K562 (cell line): ENCODE data around the gene CMIP. TPM values are rescaled to one million over a fixed set of nuclear protein-coding genes. Genes with fewer than 3 reads are reported as not detected.

Experiments used
- ARHGAP35 ChIP-seq: fragments of 450-650 bp; IDR thresholded peaks from 2 replicates; pipeline ENCODE4 v1.6.1; 2018; ENCODE audit not compliant: partially characterized antibody
- ATF3 ChIP-seq, 2 experiments: fragments of 450-650 bp in 1 of 2; sonication (generic) in 1 of 2; formaldehyde crosslinking in 1 of 2; IDR thresholded peaks in 1 of 2; conservative IDR thresholded peaks in 1 of 2; 2 replicates each; pipeline versions ENCODE4 v1.6.1 to v1.8.1; 2016 to 2023; ENCODE audit warnings: mild to moderate bottlenecking in 2 of 2, moderate library complexity in 2 of 2, inconsistent platforms in 1 of 2, missing genetic modification reagents in 1 of 2
- BCL6 ChIP-seq: fragments of 250-450 bp; sonication (Bioruptor Pico); IDR thresholded peaks from 2 replicates; pipeline ENCODE4 v1.4.0; 2020
- BHLHE40 ChIP-seq: IDR thresholded peaks from 2 replicates; pipeline ENCODE4 v1.6.1; 2011; ENCODE audit warnings: low read length, improper control_type of control experiment
- CBFA2T3 ChIP-seq: fragments of 450-650 bp; IDR thresholded peaks from 2 replicates; pipeline ENCODE4 v1.6.1; 2017
- CBX2 ChIP-seq: fragments of 200-600 bp; sonication (generic); IDR thresholded peaks from one replicate; pipeline ENCODE4 v1.6.1; 2012; ENCODE audit warnings: mild to moderate bottlenecking, low read length, inconsistent platforms; ENCODE audit not compliant: insufficient read depth, poor library complexity, severe bottlenecking
- ETS2 ChIP-seq: IDR thresholded peaks from 2 replicates; pipeline ENCODE4 v1.6.1; 2016; ENCODE audit warnings: borderline replicate concordance, missing genetic modification characterization, mild to moderate bottlenecking, moderate library complexity, missing compliant biosample characterization; ENCODE audit not compliant: poor library complexity, severe bottlenecking
- GTF2E2 ChIP-seq: fragments of 200-800 bp; sonication (Bioruptor generic); IDR thresholded peaks from 2 replicates; pipeline ENCODE4 v1.6.1; 2016; ENCODE audit warnings: missing genetic modification characterization, missing compliant biosample characterization
- HSF4 ChIP-seq: fragments of 250-450 bp; sonication (Bioruptor Pico); IDR thresholded peaks from 2 replicates; pipeline ENCODE4 v2.1.2; 2022; ENCODE audit warnings: mild to moderate bottlenecking, moderate library complexity, borderline replicate concordance
- ID3 ChIP-seq, 2 experiments: fragments of 250-450 bp in 1 of 2; fragments of 450-650 bp in 1 of 2; sonication (Bioruptor Pico) in 1 of 2; IDR thresholded peaks; 2 replicates each; pipeline versions ENCODE4 v1.6.1 to v1.8.0; 2016 to 2021; ENCODE audit warnings: mild to moderate bottlenecking in 2 of 2, moderate library complexity in 2 of 2, missing compliant biosample characterization in 1 of 2, missing genetic modification characterization in 1 of 2
- MAFG ChIP-seq: fragments of 450-650 bp; conservative IDR thresholded peaks from 2 replicates; pipeline ENCODE4 v1.6.1; 2016; ENCODE audit warnings: missing genetic modification characterization, missing compliant biosample characterization
- NBN ChIP-seq: fragments of 450-650 bp; IDR thresholded peaks from 2 replicates; pipeline ENCODE4 v1.6.1; 2016; ENCODE audit warnings: low read depth, mild to moderate bottlenecking
- NEUROD1 ChIP-seq: fragments of 150-350 bp; IDR thresholded peaks from 2 replicates; pipeline ENCODE4 v1.6.1; 2014; ENCODE audit warnings: borderline replicate concordance, low read length, low read depth; ENCODE audit not compliant: partially characterized antibody
- POLR3A ChIP-seq: IDR thresholded peaks from 2 replicates; pipeline ENCODE4 v1.6.1; 2011; ENCODE audit warnings: borderline replicate concordance, mild to moderate bottlenecking, moderate library complexity; ENCODE audit not compliant: insufficient read length, insufficient read depth; ENCODE audit errors: extremely low read depth
- RNF219 ChIP-seq: fragments of 250-450 bp; sonication (Bioruptor Pico); IDR thresholded peaks from 2 replicates; pipeline ENCODE4 v1.5.0; 2022; ENCODE audit warnings: mild to moderate bottlenecking
- SMAD2 ChIP-seq: fragments of 150-350 bp; IDR thresholded peaks from 2 replicates; pipeline ENCODE4 v1.6.1; 2014; ENCODE audit warnings: low read depth, mild to moderate bottlenecking, low read length
- SRF ChIP-seq, 2 experiments: fragments of 250-450, 450-650 bp in 1 of 2; sonication (Bioruptor Pico) in 1 of 2; sonication (generic) in 1 of 2; formaldehyde crosslinking; IDR thresholded peaks; 2 replicates each; pipeline versions ENCODE4 v1.5.0 to v1.5.1; 2020 to 2022; ENCODE audit warnings: mild to moderate bottlenecking in 1 of 2, missing genetic modification reagents in 1 of 2
- ZFX ChIP-seq: sonication (generic); formaldehyde crosslinking; IDR thresholded peaks from 2 replicates; pipeline ENCODE4 v1.8.0; 2022; ENCODE audit warnings: mild to moderate bottlenecking, missing genetic modification reagents, moderate library complexity
- ZNF12 ChIP-seq: sonication (generic); formaldehyde crosslinking; IDR thresholded peaks from 2 replicates; pipeline ENCODE4 v1.4.0; 2020; ENCODE audit warnings: mild to moderate bottlenecking, missing genetic modification reagents
- ZNF134 ChIP-seq: fragments of 250-450 bp; sonication (Bioruptor Pico); conservative IDR thresholded peaks from 2 replicates; pipeline ENCODE4 v1.4.0; 2020
- ZNF175 ChIP-seq: fragments of 200-800 bp; sonication (Bioruptor generic); IDR thresholded peaks from 2 replicates; pipeline ENCODE4 v1.6.1; 2016; ENCODE audit warnings: low read depth, mild to moderate bottlenecking, missing genetic modification characterization, missing compliant biosample characterization
- ZNF239 ChIP-seq: fragments of 250-450 bp; sonication (Bioruptor Pico); IDR thresholded peaks from 2 replicates; pipeline ENCODE4 v1.4.0; 2020; ENCODE audit warnings: mild to moderate bottlenecking
- ZNF277 ChIP-seq: fragments of 250-450 bp; sonication (Bioruptor Pico); IDR thresholded peaks from 2 replicates; pipeline ENCODE4 v1.8.0; 2022; ENCODE audit warnings: inconsistent platforms, mild to moderate bottlenecking, moderate library complexity, borderline replicate concordance
- polyA plus RNA-seq, 8 experiments: library from polyadenylated mRNA; depleted of rRNA in 4 of 8; stranded (reverse) in 5 of 8; unstranded in 3 of 8; fragments of >200 nt; fragmentation: Nextera tagmentation in 2 of 8; fragmentation: Illumina TruSeq in 1 of 8; extraction: Ambion mirVana in 2 of 8; extraction: Trizol in 1 of 8; gene quantifications; 2 replicates each; pipeline versions ENCODE4 v1.2.1 to v1.2.3, GENCODE V29; 2011 to 2014; ENCODE audit warnings: inconsistent platforms in 1 of 8, missing spikeins in 1 of 8
- total RNA-seq, 7 experiments: library from RNA; depleted of rRNA in 6 of 7; stranded (reverse); fragments of >200 nt in 6 of 7; fragmentation: Illumina TruSeq in 2 of 7; extraction: Trizol in 2 of 7; gene quantifications; 2 replicates each; pipeline versions ENCODE4 v1.2.1 to v1.2.3, GENCODE V29; 2011 to 2021; ENCODE audit warnings: low replicate concordance in 1 of 7

Gene CMIP
- total and polyA plus RNA-seq, 9 of the 15 experiments (the other 6 are each of a cell fraction or from before 2014, with no cell fraction given): 0.94 to 82.5 (median 10.3) TPM

- TF ChIP-seq CBX2 (no peak), ARHGAP35 (no peak), POLR3A (no peak), ATF3 (IDR thresholded peaks at IDR 0.05) (no peak), ATF3 (CRISPR knock-in tag; conservative IDR thresholded peaks at IDR 0.05) (no peak), ID3 (CRISPR knock-in tag; IDR thresholded peaks at IDR 0.05) (no peak), ID3 (tag; IDR thresholded peaks at IDR 0.05) (no peak), BCL6 (CRISPR knock-in tag) (no peak), NEUROD1 (no peak), BHLHE40 (peak; percentile 70; the same call in 1 of the 2 replicates), ZNF277 (CRISPR knock-in tag) (no peak), RNF219 (CRISPR knock-in tag) (no peak), SMAD2 (no peak), HSF4 (CRISPR knock-in tag) (no peak), MAFG (tag) (no peak), ZNF134 (CRISPR knock-in tag) (no peak), ETS2 (tag) (no peak), CBFA2T3 (0 out of 2 replicates have a peak, but pooled peaks have one; percentile 33), ZNF239 (no peak), GTF2E2 (tag) (no peak), SRF (CRISPR knock-in tag; IDR thresholded peaks at IDR 0.05) (no peak), ZNF175 (no peak), ZFX (0 out of 2 replicates have a peak, but pooled peaks have one; percentile 14), ZNF12 (CRISPR knock-in tag) (no peak), NBN (no peak)
These were observed 193.8 kb downstream of the CMIP start (continued) for GRCh38 chr16:81638286-81638945.
